Measurements from ENCODE around the gene ANKRD61. TPM values are rescaled to one million over a fixed set of nuclear protein-coding genes. Genes with fewer than 3 reads are reported as not detected.
"Not testable (repeated sequence)": the region's sequence is repeated elsewhere in the genome, so short reads cannot be mapped to it uniquely, and the experiment has no call there.

ANKRD61 gene
- 0.26 TPM in 1 of 2 replicates, not detected in the other for total RNA-seq

GRCh38 chr7:6030988-6031387, at the start of gene ANKRD61:
Gene ANKRD61 (plus strand): TSS chr7:6031376. CDS start chr7:6031376, 0 bp downstream.
- FAIRE-seq (no peak), DNase-seq (ENCODE audit: low read depth) (no peak)
- Histone ChIP-seq H3K27me3 (ENCODE audit: control insufficient read depth, insufficient read depth, low read length) (no peaks in the 10 kb centered on the region), H3K36me3 (ENCODE audit: control insufficient read depth, insufficient read depth, low read length) (peaks cover 12% of the 10 kb centered on the region), H3K4me3 (ENCODE audit: low read depth, low read length) (no peak within 1 kb of the TSS)
- TF ChIP-seq CTCF (IDR thresholded peaks at IDR 0.05; ENCODE audit: insufficient read depth, low read length, severe bottlenecking), result no peak

- H3K36me3 ChIP-seq (ENCODE audit: control insufficient read depth, insufficient read depth, low read length); H3K4me3 ChIP-seq (ENCODE audit: low read depth, low read length); FAIRE-seq; DNase-seq (ENCODE audit: low read depth); H3K27me3 ChIP-seq (ENCODE audit: control insufficient read depth, insufficient read depth, low read length): not testable (repeated sequence)
Observed at GRCh38 chr7:5987061-5987460, 44.1 kb upstream of the ANKRD61 start.

- FAIRE-seq (no peak), DNase-seq (ENCODE audit: low read depth) (peak; percentile 47)
- H3K4me3 ChIP-seq (ENCODE audit: low read depth, low read length), result no peak overlapping the region
- H3K36me3 ChIP-seq (ENCODE audit: control insufficient read depth, insufficient read depth, low read length), result peaks cover 6% of the 10 kb centered on the region
- TF ChIP-seq CTCF (IDR thresholded peaks at IDR 0.05; ENCODE audit: insufficient read depth, low read length, severe bottlenecking), result peak; percentile 50
- H3K27me3 ChIP-seq (ENCODE audit: control insufficient read depth, insufficient read depth, low read length), result no peaks in the 10 kb centered on the region
Observed at GRCh38 chr7:5997210-5997808, 33.9 kb upstream of the ANKRD61 start.

GRCh38 chr7:6007386-6007785, 23.8 kb upstream of the ANKRD61 start:
- FAIRE-seq (no peak), DNase-seq (ENCODE audit: low read depth) (no peak)
- no peak for TF ChIP-seq CTCF (IDR thresholded peaks at IDR 0.05; ENCODE audit: insufficient read depth, low read length, severe bottlenecking)
- Histone ChIP-seq H3K36me3 (ENCODE audit: control insufficient read depth, insufficient read depth, low read length) (peaks cover 3% of the 10 kb centered on the region), H3K27me3 (ENCODE audit: control insufficient read depth, insufficient read depth, low read length) (no peaks in the 10 kb centered on the region), H3K4me3 (ENCODE audit: low read depth, low read length) (no peak overlapping the region)

- not testable (repeated sequence) for H3K36me3 ChIP-seq (ENCODE audit: control insufficient read depth, insufficient read depth, low read length); H3K27me3 ChIP-seq (ENCODE audit: control insufficient read depth, insufficient read depth, low read length); FAIRE-seq
- peak overlapping the region; percentile 75 for H3K4me3 ChIP-seq (ENCODE audit: low read depth, low read length)
- peak; percentile 7 for DNase-seq (ENCODE audit: low read depth)
Observed at GRCh38 chr7:6007835-6008590, 23.2 kb upstream of the ANKRD61 start.

GRCh38 chr7:6008668-6009611, 22.2 kb upstream of the ANKRD61 start, which contains the start of the genes AIMP2 and PMS2:
Gene AIMP2 (plus strand): TSS chr7:6009272. CDS start chr7:6009364, 92 bp downstream.
Gene PMS2 (minus strand): TSS chr7:6009049. CDS start chr7:6009019, 30 bp downstream.
- peaks cover 1% of the 10 kb centered on the region for H3K36me3 ChIP-seq (ENCODE audit: control insufficient read depth, insufficient read depth, low read length)
- DNase-seq (ENCODE audit: low read depth) (peak; percentile 95), FAIRE-seq (no peak)
- no peaks in the 10 kb centered on the region for H3K27me3 ChIP-seq (ENCODE audit: control insufficient read depth, insufficient read depth, low read length)
- TF ChIP-seq CTCF (IDR thresholded peaks at IDR 0.05; ENCODE audit: insufficient read depth, low read length, severe bottlenecking), result peak; percentile 14
- H3K4me3 ChIP-seq (ENCODE audit: low read depth, low read length), result peak within 1 kb of the TSS; percentile 75

GRCh38 chr7:6010370-6010769, 20.8 kb upstream of the ANKRD61 start:
- not testable (repeated sequence) for H3K27me3 ChIP-seq (ENCODE audit: control insufficient read depth, insufficient read depth, low read length); FAIRE-seq; H3K4me3 ChIP-seq (ENCODE audit: low read depth, low read length); DNase-seq (ENCODE audit: low read depth); H3K36me3 ChIP-seq (ENCODE audit: control insufficient read depth, insufficient read depth, low read length)

All from bronchial epithelial cell (primary cell).